ENCODE results near the gene BROX.

The BROX gene

DNA sequence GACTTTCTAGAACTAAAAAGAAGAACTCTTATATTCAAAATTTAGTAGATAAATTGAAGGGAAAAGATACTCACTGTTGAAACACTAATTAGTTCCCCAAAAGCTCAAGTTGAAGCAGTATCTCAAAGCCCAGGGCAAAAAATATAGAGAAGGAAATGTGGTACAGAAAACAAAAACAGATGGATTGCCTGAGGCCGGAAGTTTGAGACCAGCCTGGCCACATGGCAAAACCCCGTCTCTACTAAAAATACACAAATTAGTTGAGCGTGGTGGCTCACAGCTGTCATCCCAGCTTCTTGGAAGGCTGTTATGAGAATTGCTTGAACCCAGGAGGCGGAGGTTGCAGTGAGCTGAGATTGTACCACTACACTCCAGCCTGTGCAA is 60.6 kb downstream of the BROX start:
- H3K4me3 ChIP-seq (ENCODE audit: low read depth, low read length) = peak overlapping the region; percentile 29; the same call in 1 of the 2 replicates
- DNase-seq (ENCODE audit: low read depth) = peak; percentile 73

DNA sequence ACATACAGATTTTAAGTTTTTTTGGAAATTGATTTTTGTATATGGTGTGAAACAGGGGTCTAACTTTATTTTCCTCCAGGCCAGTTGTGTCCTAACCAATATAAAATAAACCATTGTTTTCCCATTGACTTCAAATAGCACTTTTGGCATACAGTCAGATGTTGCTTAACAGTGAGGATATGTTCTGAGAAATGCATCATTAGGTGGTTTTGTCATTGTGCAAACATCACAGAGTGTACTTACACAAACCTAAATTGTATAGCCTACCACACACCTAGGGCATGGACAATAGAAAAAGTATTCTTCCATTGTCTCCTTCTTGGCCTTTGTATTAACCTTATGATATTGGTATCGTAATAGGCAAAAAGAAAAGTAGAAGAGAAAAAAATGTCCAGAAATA is 65.1 kb downstream of the BROX start:
- TF ChIP-seq, protein P1, sequence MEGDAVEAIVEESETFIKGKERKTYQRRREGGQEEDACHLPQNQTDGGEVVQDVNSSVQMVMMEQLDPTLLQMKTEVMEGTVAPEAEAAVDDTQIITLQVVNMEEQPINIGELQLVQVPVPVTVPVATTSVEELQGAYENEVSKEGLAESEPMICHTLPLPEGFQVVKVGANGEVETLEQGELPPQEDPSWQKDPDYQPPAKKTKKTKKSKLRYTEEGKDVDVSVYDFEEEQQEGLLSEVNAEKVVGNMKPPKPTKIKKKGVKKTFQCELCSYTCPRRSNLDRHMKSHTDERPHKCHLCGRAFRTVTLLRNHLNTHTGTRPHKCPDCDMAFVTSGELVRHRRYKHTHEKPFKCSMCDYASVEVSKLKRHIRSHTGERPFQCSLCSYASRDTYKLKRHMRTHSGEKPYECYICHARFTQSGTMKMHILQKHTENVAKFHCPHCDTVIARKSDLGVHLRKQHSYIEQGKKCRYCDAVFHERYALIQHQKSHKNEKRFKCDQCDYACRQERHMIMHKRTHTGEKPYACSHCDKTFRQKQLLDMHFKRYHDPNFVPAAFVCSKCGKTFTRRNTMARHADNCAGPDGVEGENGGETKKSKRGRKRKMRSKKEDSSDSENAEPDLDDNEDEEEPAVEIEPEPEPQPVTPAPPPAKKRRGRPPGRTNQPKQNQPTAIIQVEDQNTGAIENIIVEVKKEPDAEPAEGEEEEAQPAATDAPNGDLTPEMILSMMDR (IDR thresholded peaks at IDR 0.05; ENCODE audit: low read depth, low read length, missing control alignments) = no peak
- DNase-seq (ENCODE audit: low read depth) = no peak
- H3K4me3 ChIP-seq (ENCODE audit: low read depth, low read length) = no peak overlapping the region

More for the DNA sequence above, 60.6 kb downstream of the BROX start:
- TF ChIP-seq, protein P1 (IDR thresholded peaks at IDR 0.05; ENCODE audit: low read depth, low read length, missing control alignments) = no peak

DNA sequence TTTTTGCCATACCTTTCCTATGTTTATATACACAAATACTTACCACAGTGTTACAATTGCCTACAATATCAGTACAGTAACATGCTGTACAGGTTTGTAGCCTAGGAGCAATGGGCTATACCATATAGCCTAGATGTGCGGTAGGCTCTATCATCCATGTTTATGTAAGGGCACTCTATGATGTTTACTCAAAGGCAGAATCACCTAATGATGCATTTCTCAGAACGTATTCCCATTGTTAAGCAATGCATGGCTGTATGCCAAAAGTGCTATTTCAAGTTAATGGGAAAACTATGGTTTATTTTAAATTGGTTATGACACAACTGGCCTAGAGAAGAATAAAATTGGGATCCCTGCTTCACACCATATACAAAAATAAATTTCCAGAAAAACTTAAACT is 65.6 kb downstream of the BROX start:
- TF ChIP-seq, protein P1 (IDR thresholded peaks at IDR 0.05; ENCODE audit: low read depth, low read length, missing control alignments) = no peak
- no peak overlapping the region for H3K4me3 ChIP-seq (ENCODE audit: low read depth, low read length)
- DNase-seq (ENCODE audit: low read depth) = no peak

DNA sequence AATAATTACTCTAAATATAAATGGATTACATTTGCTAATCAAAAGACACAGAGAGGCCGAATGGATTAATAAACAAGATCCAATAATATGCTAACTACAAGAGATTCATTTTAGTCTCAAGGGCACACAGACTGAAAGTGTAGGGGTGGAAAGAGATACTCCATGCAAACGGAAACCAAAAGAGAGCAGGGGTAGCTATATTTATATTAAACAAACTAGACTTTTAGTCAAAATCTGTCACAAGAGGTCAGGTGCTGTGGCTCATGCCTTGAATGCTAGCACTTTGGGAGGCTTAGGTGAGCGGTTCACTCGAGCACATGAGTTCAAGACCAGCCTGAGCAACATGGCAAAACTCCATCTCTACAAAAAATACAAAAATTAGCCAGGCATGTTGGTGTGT is 68.9 kb downstream of the BROX start:
- TF ChIP-seq, protein P1 (IDR thresholded peaks at IDR 0.05; ENCODE audit: low read depth, low read length, missing control alignments) = no peak
- no peak overlapping the region for H3K4me3 ChIP-seq (ENCODE audit: low read depth, low read length)
- DNase-seq (ENCODE audit: low read depth) = peak; percentile 26

DNA sequence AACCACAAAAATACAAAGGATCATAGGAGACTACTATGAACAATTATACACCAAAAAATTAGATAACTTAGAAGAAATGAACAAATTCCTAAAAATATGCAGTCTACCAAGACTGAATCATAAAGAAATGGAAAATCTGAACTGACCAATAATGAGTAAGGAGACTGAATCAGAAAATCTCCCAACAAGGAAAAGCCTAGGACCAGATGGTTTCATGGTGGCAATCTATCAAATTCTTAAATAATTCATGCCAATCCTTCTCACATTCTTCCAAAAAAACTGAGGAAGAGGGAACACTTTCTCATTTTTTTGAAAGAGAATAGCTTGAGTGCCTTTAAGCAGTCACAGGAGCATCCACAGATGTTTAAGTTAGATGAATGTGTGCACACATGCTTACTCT is 70.7 kb downstream of the BROX start:
- DNase-seq (ENCODE audit: low read depth) = no peak
- H3K4me3 ChIP-seq (ENCODE audit: low read depth, low read length) = no peak overlapping the region
- TF ChIP-seq, protein P1 (IDR thresholded peaks at IDR 0.05; ENCODE audit: low read depth, low read length, missing control alignments) = no peak

DNA sequence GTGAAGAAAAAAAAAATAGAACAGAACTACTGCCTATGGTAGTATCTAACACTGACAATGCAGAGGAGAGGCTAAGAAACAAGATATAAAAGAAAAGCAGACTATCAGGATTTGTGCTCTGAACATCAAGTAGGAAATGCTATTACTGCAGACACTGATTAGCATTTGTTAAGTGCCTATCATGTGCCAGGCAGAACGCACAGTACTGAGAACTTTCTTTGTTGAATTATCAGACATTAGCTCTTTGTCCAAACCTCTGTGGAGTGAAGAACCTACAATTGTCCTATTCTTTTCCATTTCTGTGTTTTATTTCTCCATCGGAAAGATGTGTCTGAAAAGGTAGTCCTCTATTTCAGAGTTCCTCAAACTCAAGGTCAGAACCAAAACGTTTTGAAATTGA is 72.0 kb downstream of the BROX start:
- no peak for DNase-seq (ENCODE audit: low read depth)
- TF ChIP-seq, protein P1 (IDR thresholded peaks at IDR 0.05; ENCODE audit: low read depth, low read length, missing control alignments) = no peak
- H3K4me3 ChIP-seq (ENCODE audit: low read depth, low read length) = no peak overlapping the region

All from GM12864 (cell line).